Measurements from ENCODE around the gene IMPA2.
A peak's percentile ranks its signal among the peaks of the same experiment; 100 is the strongest.
"Not testable (repeated sequence)": the region's sequence is repeated elsewhere in the genome, so short reads cannot be mapped to it uniquely, and the experiment has no call there.

IMPA2 gene

GRCh38 chr18:11963991-11964484 lies 17.3 kb upstream of the IMPA2 start:
- H3K79me1 ChIP-seq (ENCODE audit: low read depth, low read length): no peaks in the 10 kb centered on the region
- no peaks in the 10 kb centered on the region for H3K27me3 ChIP-seq (ENCODE audit: control insufficient read depth in 3 of 3, insufficient read depth in 3 of 3, low read depth in 1 of 3, low read length in 3 of 3)
- H3K9ac ChIP-seq (ENCODE audit: low read depth, low read length, poor library complexity): no peak overlapping the region
- H2BK120ac ChIP-seq (ENCODE audit: low read depth, low read length): no peak overlapping the region
- no peaks in the 10 kb centered on the region for H3K36me3 ChIP-seq (replicated peaks in 1 of 2; ENCODE audit: control insufficient read depth in 2 of 2, insufficient read depth in 2 of 2, low read length in 2 of 2)
- no peak overlapping the region for H4K91ac ChIP-seq (ENCODE audit: low read depth, low read length, poor library complexity)
- peaks cover 0 to 2% of the 10 kb centered on the region in 2 donors for H3K4me1 ChIP-seq (ENCODE audit: control insufficient read depth in 2 of 2, insufficient read depth in 1 of 2, low read depth in 1 of 2, low read length in 2 of 2)
- WGBS, 2 donors (ENCODE audit: extremely low coverage in 2 of 2, insufficient read length in 2 of 2, insufficient replicate concordance in 1 of 2): no CpG with 5 or more reads among the region's 3 CpGs
- H3K14ac ChIP-seq (ENCODE audit: low read length): no peak overlapping the region
- peak overlapping the region; percentile 20 for H3K18ac ChIP-seq (ENCODE audit: low read length)
- no peak for DNase-seq (ENCODE audit: low spot score)
- no peak overlapping the region for H2BK12ac ChIP-seq (ENCODE audit: low read length)
- no peaks in the 10 kb centered on the region for H3K9me3 ChIP-seq (replicated peaks in 1 of 2; ENCODE audit: control insufficient read depth in 2 of 2, insufficient read depth in 1 of 2, low read depth in 1 of 2, low read length in 2 of 2)
- no peak overlapping the region for H2BK15ac ChIP-seq (ENCODE audit: low read length)
- no peak overlapping the region for H2AK5ac ChIP-seq (ENCODE audit: low read depth, low read length)
- H3K4me3 ChIP-seq (ENCODE audit: low read length in 2 of 2): no peak overlapping the region
- no peak overlapping the region for H3K23ac ChIP-seq (ENCODE audit: low read depth, low read length, poor library complexity)
- H4K8ac ChIP-seq (ENCODE audit: low read depth, low read length): no peak overlapping the region
- H2AFZ ChIP-seq (ENCODE audit: low read length): no peak overlapping the region
- no peak overlapping the region for H2BK5ac ChIP-seq (ENCODE audit: low read length)
- no peak overlapping the region for H3K27ac ChIP-seq (replicated peaks; ENCODE audit: low read length)
- no peak overlapping the region for H3K4me2 ChIP-seq (ENCODE audit: insufficient read depth, low read length, poor library complexity, severe bottlenecking)
- H3K4ac ChIP-seq (ENCODE audit: low read length): no peak overlapping the region

- Histone ChIP-seq H3K14ac (ENCODE audit: low read length) (no peak overlapping the region), H2BK120ac (ENCODE audit: low read depth, low read length) (no peak overlapping the region), H3K18ac (ENCODE audit: low read length) (no peak overlapping the region), H3K27me3 (ENCODE audit: control insufficient read depth in 3 of 3, insufficient read depth in 3 of 3, low read depth in 1 of 3, low read length in 3 of 3) (no peaks in the 10 kb centered on the region), H4K8ac (ENCODE audit: low read depth, low read length) (no peak overlapping the region), H2BK15ac (ENCODE audit: low read length) (no peak overlapping the region), H3K4me1 (ENCODE audit: control insufficient read depth in 2 of 2, insufficient read depth in 1 of 2, low read depth in 1 of 2, low read length in 2 of 2) (no peaks in the 10 kb centered on the region), H2BK5ac (ENCODE audit: low read length) (no peak overlapping the region), H3K23ac (ENCODE audit: low read depth, low read length, poor library complexity) (no peak overlapping the region), H2AFZ (ENCODE audit: low read length) (peak overlapping the region; percentile 23), H3K36me3 (replicated peaks in 1 of 2; ENCODE audit: control insufficient read depth in 2 of 2, insufficient read depth in 2 of 2, low read length in 2 of 2) (no peaks in the 10 kb centered on the region), H3K4me3 (ENCODE audit: low read length in 2 of 2) (no peak overlapping the region), H3K4ac (ENCODE audit: low read length) (no peak overlapping the region), H3K79me1 (ENCODE audit: low read depth, low read length) (no peaks in the 10 kb centered on the region), H2AK5ac (ENCODE audit: low read depth, low read length) (no peak overlapping the region), H3K27ac (replicated peaks; ENCODE audit: low read length) (no peak overlapping the region), H4K91ac (ENCODE audit: low read depth, low read length, poor library complexity) (no peak overlapping the region), H2BK12ac (ENCODE audit: low read length) (no peak overlapping the region), H3K4me2 (ENCODE audit: insufficient read depth, low read length, poor library complexity, severe bottlenecking) (no peak overlapping the region), H3K9ac (ENCODE audit: low read depth, low read length, poor library complexity) (no peak overlapping the region), H3K9me3 (replicated peaks in 1 of 2; ENCODE audit: control insufficient read depth in 2 of 2, insufficient read depth in 1 of 2, low read depth in 1 of 2, low read length in 2 of 2) (no peaks in the 10 kb centered on the region)
- no peak for DNase-seq (ENCODE audit: low spot score)
- no CpG with 5 or more reads among the region's 9 CpGs for WGBS, 2 donors (ENCODE audit: extremely low coverage in 2 of 2, insufficient read length in 2 of 2, insufficient replicate concordance in 1 of 2)
Observed at GRCh38 chr18:11969904-11970835, 11.1 kb upstream of the IMPA2 start.

- not testable (repeated sequence) for H2AFZ ChIP-seq (ENCODE audit: low read length); H3K9me3 ChIP-seq (replicated peaks in 1 of 2; ENCODE audit: control insufficient read depth in 2 of 2, insufficient read depth in 1 of 2, low read depth in 1 of 2, low read length in 2 of 2); H3K18ac ChIP-seq (ENCODE audit: low read length); H4K8ac ChIP-seq (ENCODE audit: low read depth, low read length); H3K4me3 ChIP-seq (ENCODE audit: low read length in 2 of 2); H3K4me1 ChIP-seq (ENCODE audit: control insufficient read depth in 2 of 2, insufficient read depth in 1 of 2, low read depth in 1 of 2, low read length in 2 of 2); H2BK12ac ChIP-seq (ENCODE audit: low read length); H3K27ac ChIP-seq (replicated peaks; ENCODE audit: low read length); H3K9ac ChIP-seq (ENCODE audit: low read depth, low read length, poor library complexity); H2BK15ac ChIP-seq (ENCODE audit: low read length); H3K14ac ChIP-seq (ENCODE audit: low read length); H3K79me1 ChIP-seq (ENCODE audit: low read depth, low read length); H4K91ac ChIP-seq (ENCODE audit: low read depth, low read length, poor library complexity); H3K23ac ChIP-seq (ENCODE audit: low read depth, low read length, poor library complexity); H2AK5ac ChIP-seq (ENCODE audit: low read depth, low read length); DNase-seq (ENCODE audit: low spot score); H2BK5ac ChIP-seq (ENCODE audit: low read length); H3K4ac ChIP-seq (ENCODE audit: low read length); H3K4me2 ChIP-seq (ENCODE audit: insufficient read depth, low read length, poor library complexity, severe bottlenecking); H3K36me3 ChIP-seq (replicated peaks in 1 of 2; ENCODE audit: control insufficient read depth in 2 of 2, insufficient read depth in 2 of 2, low read length in 2 of 2); H2BK120ac ChIP-seq (ENCODE audit: low read depth, low read length); H3K27me3 ChIP-seq (ENCODE audit: control insufficient read depth in 3 of 3, insufficient read depth in 3 of 3, low read depth in 1 of 3, low read length in 3 of 3)
- no CpG with 5 or more reads among the region's 8 CpGs for WGBS, 2 donors (ENCODE audit: extremely low coverage in 2 of 2, insufficient read length in 2 of 2, insufficient replicate concordance in 1 of 2)
Observed at GRCh38 chr18:11970836-11971226, 10.5 kb upstream of the IMPA2 start.

GRCh38 chr18:11972371-11973174 lies 8.7 kb upstream of the IMPA2 start:
- no peak overlapping the region for H3K4me3 ChIP-seq (ENCODE audit: low read length in 2 of 2)
- H4K8ac ChIP-seq (ENCODE audit: low read depth, low read length): no peak overlapping the region
- H2BK120ac ChIP-seq (ENCODE audit: low read depth, low read length): no peak overlapping the region
- no peak overlapping the region for H3K23ac ChIP-seq (ENCODE audit: low read depth, low read length, poor library complexity)
- H4K91ac ChIP-seq (ENCODE audit: low read depth, low read length, poor library complexity): no peak overlapping the region
- no peak overlapping the region for H2BK5ac ChIP-seq (ENCODE audit: low read length)
- H3K4me2 ChIP-seq (ENCODE audit: insufficient read depth, low read length, poor library complexity, severe bottlenecking): no peak overlapping the region
- no peak overlapping the region for H3K27ac ChIP-seq (replicated peaks; ENCODE audit: low read length)
- H3K9me3 ChIP-seq (replicated peaks in 1 of 2; ENCODE audit: control insufficient read depth in 2 of 2, insufficient read depth in 1 of 2, low read depth in 1 of 2, low read length in 2 of 2): no peaks in the 10 kb centered on the region
- H2BK12ac ChIP-seq (ENCODE audit: low read length): peak overlapping the region; percentile 6
- WGBS, 2 donors (ENCODE audit: extremely low coverage in 2 of 2, insufficient read length in 2 of 2, insufficient replicate concordance in 1 of 2): no CpG with 5 or more reads among the region's 35 CpGs
- H3K18ac ChIP-seq (ENCODE audit: low read length): peak overlapping the region; percentile 62
- H3K4ac ChIP-seq (ENCODE audit: low read length): no peak overlapping the region
- H3K9ac ChIP-seq (ENCODE audit: low read depth, low read length, poor library complexity): no peak overlapping the region
- no peak overlapping the region for H2AFZ ChIP-seq (ENCODE audit: low read length)
- no peak overlapping the region for H2AK5ac ChIP-seq (ENCODE audit: low read depth, low read length)
- H3K4me1 ChIP-seq (ENCODE audit: control insufficient read depth in 2 of 2, insufficient read depth in 1 of 2, low read depth in 1 of 2, low read length in 2 of 2): no peaks in the 10 kb centered on the region
- H3K27me3 ChIP-seq (ENCODE audit: control insufficient read depth in 3 of 3, insufficient read depth in 3 of 3, low read depth in 1 of 3, low read length in 3 of 3): no peaks in the 10 kb centered on the region
- H3K79me1 ChIP-seq (ENCODE audit: low read depth, low read length): no peaks in the 10 kb centered on the region
- H2BK15ac ChIP-seq (ENCODE audit: low read length): peak overlapping the region; percentile 84
- H3K36me3 ChIP-seq (replicated peaks in 1 of 2; ENCODE audit: control insufficient read depth in 2 of 2, insufficient read depth in 2 of 2, low read length in 2 of 2): no peaks in the 10 kb centered on the region
- H3K14ac ChIP-seq (ENCODE audit: low read length): no peak overlapping the region
- no peak for DNase-seq (ENCODE audit: low spot score)
